ENCODE data around the gene TMEM25.
"Not testable (repeated sequence)": the region's sequence is repeated elsewhere in the genome, so short reads cannot be mapped to it uniquely, and the experiment has no call there.

TMEM25 gene

GRCh38 chr11:118544010-118544646 is 13.1 kb downstream of the TMEM25 start:
- Histone ChIP-seq H3K9ac (no peak overlapping the region), H3K36me3 (peaks cover 68% of the 10 kb centered on the region), H3K27me3 (no peaks in the 10 kb centered on the region), H3K4me1 (no peaks in the 10 kb centered on the region), H3K9me3 (no peaks in the 10 kb centered on the region), H3K4me2 (no peak overlapping the region), H4K20me1 (no peaks in the 10 kb centered on the region), H3K4me3 (no peak overlapping the region), H3K27ac (no peak overlapping the region)
- no peak for TF ChIP-seq Cebpa-rat (IDR thresholded peaks at IDR 0.05)

- Histone ChIP-seq H3K4me3 (no peak overlapping the region), H3K27ac (no peak overlapping the region), H4K20me1 (no peaks in the 10 kb centered on the region), H3K4me2 (no peak overlapping the region), H3K4me1 (no peaks in the 10 kb centered on the region), H3K9ac (no peak overlapping the region), H3K36me3 (peaks cover 71% of the 10 kb centered on the region), H3K27me3 (no peaks in the 10 kb centered on the region), H3K9me3 (no peaks in the 10 kb centered on the region)
- TF ChIP-seq Cebpa-rat (IDR thresholded peaks at IDR 0.05), result no peak
Observed at GRCh38 chr11:118544647-118545010, 13.6 kb downstream of the TMEM25 start.

- H3K4me3 ChIP-seq, result no peak overlapping the region
- TF ChIP-seq Cebpa-rat (IDR thresholded peaks at IDR 0.05), result no peak
- H3K36me3 ChIP-seq, result peaks cover 74% of the 10 kb centered on the region
Observed at GRCh38 chr11:118545533-118545932, 14.5 kb downstream of the TMEM25 start.

GRCh38 chr11:118547132-118547531 is 16.1 kb downstream of the TMEM25 start:
- H4K20me1 ChIP-seq, result no peaks in the 10 kb centered on the region
- no peak overlapping the region for H3K27ac ChIP-seq
- H3K27me3 ChIP-seq, result no peaks in the 10 kb centered on the region
- H3K9ac ChIP-seq, result no peak overlapping the region
- no peaks in the 10 kb centered on the region for H3K4me1 ChIP-seq
- TF ChIP-seq Cebpa-rat (IDR thresholded peaks at IDR 0.05), result no peak
- H3K4me3 ChIP-seq, result no peak overlapping the region
- no peak overlapping the region for H3K4me2 ChIP-seq
- H3K9me3 ChIP-seq, result no peaks in the 10 kb centered on the region
- peaks cover 80% of the 10 kb centered on the region for H3K36me3 ChIP-seq

More at GRCh38 chr11:118545533-118545932, 14.5 kb downstream of the TMEM25 start:
- H3K4me2 ChIP-seq, result no peak overlapping the region
- H3K27me3 ChIP-seq, result no peaks in the 10 kb centered on the region
- H3K4me1 ChIP-seq, result no peaks in the 10 kb centered on the region
- no peak overlapping the region for H3K27ac ChIP-seq
- H3K9ac ChIP-seq, result no peak overlapping the region
- H4K20me1 ChIP-seq, result no peaks in the 10 kb centered on the region
- H3K9me3 ChIP-seq, result no peaks in the 10 kb centered on the region

- no peaks in the 10 kb centered on the region for H3K9me3 ChIP-seq
- no peak for TF ChIP-seq Cebpa-rat (IDR thresholded peaks at IDR 0.05)
- H3K4me2 ChIP-seq, result no peak overlapping the region
- no peaks in the 10 kb centered on the region for H3K27me3 ChIP-seq
- peaks cover 86% of the 10 kb centered on the region for H3K36me3 ChIP-seq
- no peak overlapping the region for H3K27ac ChIP-seq
- no peaks in the 10 kb centered on the region for H4K20me1 ChIP-seq
- no peaks in the 10 kb centered on the region for H3K4me1 ChIP-seq
- no peak overlapping the region for H3K4me3 ChIP-seq
- H3K9ac ChIP-seq, result no peak overlapping the region
Observed at GRCh38 chr11:118552341-118552740, 21.3 kb downstream of the TMEM25 start.

GRCh38 chr11:118560806-118561205 is 29.8 kb downstream of the TMEM25 start:
- no peak overlapping the region for H3K4me3 ChIP-seq
- no peaks in the 10 kb centered on the region for H3K9me3 ChIP-seq
- no peaks in the 10 kb centered on the region for H4K20me1 ChIP-seq
- no peak for TF ChIP-seq Cebpa-rat (IDR thresholded peaks at IDR 0.05)
- H3K27ac ChIP-seq, result no peak overlapping the region
- H3K4me2 ChIP-seq, result no peak overlapping the region
- peaks cover 42% of the 10 kb centered on the region for H3K36me3 ChIP-seq
- no peaks in the 10 kb centered on the region for H3K27me3 ChIP-seq
- H3K9ac ChIP-seq, result no peak overlapping the region
- H3K4me1 ChIP-seq, result peaks cover 7% of the 10 kb centered on the region; the same call in 1 of the 2 replicates

- Histone ChIP-seq H3K27me3 (no peaks in the 10 kb centered on the region), H3K4me3 (no peak overlapping the region; the same call in 1 of the 2 replicates), H3K9ac (no peak overlapping the region), H3K4me2 (peak overlapping the region; percentile 85), H3K9me3 (no peaks in the 10 kb centered on the region), H3K4me1 (peaks cover 7% of the 10 kb centered on the region; the same call in 1 of the 2 replicates), H3K27ac (no peak overlapping the region), H4K20me1 (no peaks in the 10 kb centered on the region), H3K36me3 (0 out of 2 replicates have a peak, but pooled peaks cover 6% of the 10 kb centered on the region)
- no peak for TF ChIP-seq Cebpa-rat (IDR thresholded peaks at IDR 0.05)
Observed at GRCh38 chr11:118565051-118565450, 34.1 kb downstream of the TMEM25 start.

- H3K36me3 ChIP-seq, result peaks cover 1% of the 10 kb centered on the region; the same call in 1 of the 2 replicates
- no peak overlapping the region for H3K4me2 ChIP-seq
- H3K27me3 ChIP-seq, result no peaks in the 10 kb centered on the region
- peaks cover 31% of the 10 kb centered on the region for H3K4me1 ChIP-seq
- peaks cover 20% of the 10 kb centered on the region for H4K20me1 ChIP-seq
- H3K4me3 ChIP-seq, result no peak overlapping the region
- H3K9me3 ChIP-seq, result no peaks in the 10 kb centered on the region
- H3K9ac ChIP-seq, result no peak overlapping the region
- no peak for TF ChIP-seq Cebpa-rat (IDR thresholded peaks at IDR 0.05)
- no peak overlapping the region for H3K27ac ChIP-seq
Observed at GRCh38 chr11:118569670-118570069, 38.7 kb downstream of the TMEM25 start.

- H3K36me3 ChIP-seq, result peaks cover 6% of the 10 kb centered on the region
- TF ChIP-seq Cebpa-rat (IDR thresholded peaks at IDR 0.05), result no peak
- H3K4me3 ChIP-seq, result no peak overlapping the region
- peaks cover 31% of the 10 kb centered on the region for H3K4me1 ChIP-seq
- H3K27me3 ChIP-seq, result no peaks in the 10 kb centered on the region
- no peak overlapping the region for H3K4me2 ChIP-seq
- no peak overlapping the region for H3K27ac ChIP-seq
- H3K9me3 ChIP-seq, result no peaks in the 10 kb centered on the region
- no peak overlapping the region for H3K9ac ChIP-seq
- peaks cover 31% of the 10 kb centered on the region for H4K20me1 ChIP-seq
Observed at GRCh38 chr11:118570787-118571186, 39.8 kb downstream of the TMEM25 start.

- H3K9me3 ChIP-seq, H3K36me3 ChIP-seq, H3K27me3 ChIP-seq: not testable (repeated sequence)
- Histone ChIP-seq H3K9ac (peak overlapping the region; percentile 96), H3K4me1 (peaks cover 31% of the 10 kb centered on the region), H3K4me2 (peak overlapping the region; percentile 75), H3K4me3 (peak overlapping the region; percentile 90), H4K20me1 (peaks cover 40% of the 10 kb centered on the region), H3K27ac (peak overlapping the region; percentile 93)
Observed at GRCh38 chr11:118571701-118572060, 40.7 kb downstream of the TMEM25 start.
